Mucosa of rectum (tissue), 2 donors: ENCODE data around the gene MBP.
"Not testable (repeated sequence)": the region's sequence is repeated elsewhere in the genome, so short reads cannot be mapped to it uniquely, and the experiment has no call there.

Experiments used
- H3K27ac ChIP-seq, 2 donors: one replicate each; pipeline ENCODE4 v1.7.0; 2013; ENCODE audit warnings: inconsistent platforms in 2 of 2, low read depth in 2 of 2, low read length in 2 of 2
- H3K27me3 ChIP-seq, 2 donors: one replicate each; pipeline ENCODE4 v1.7.0; 2013; ENCODE audit warnings: low read length in 2 of 2; ENCODE audit not compliant: control insufficient read depth in 2 of 2, insufficient read depth in 2 of 2
- H3K36me3 ChIP-seq, 2 donors: one replicate each; pipeline ENCODE4 v1.7.0; 2013; ENCODE audit warnings: low read length in 2 of 2; ENCODE audit not compliant: control insufficient read depth in 2 of 2, insufficient read depth in 2 of 2
- H3K4me1 ChIP-seq, 2 donors: one replicate each; pipeline ENCODE4 v1.7.0; 2013; ENCODE audit warnings: low read length in 2 of 2, mild to moderate bottlenecking in 1 of 2; ENCODE audit not compliant: control insufficient read depth in 2 of 2, insufficient read depth in 2 of 2
- H3K4me3 ChIP-seq, 2 donors: one replicate each; pipeline ENCODE4 v1.7.0; 2013; ENCODE audit warnings: low read length in 2 of 2
- H3K9ac ChIP-seq, 2 donors: one replicate each; pipeline ENCODE4 v1.7.0; 2013; ENCODE audit warnings: low read length in 2 of 2, low read depth in 1 of 2, mild to moderate bottlenecking in 1 of 2
- H3K9me3 ChIP-seq, 2 donors: one replicate each; pipeline ENCODE4 v1.7.0; 2013; ENCODE audit warnings: low read length in 2 of 2; ENCODE audit not compliant: control insufficient read depth in 2 of 2
- donor health status: healthy.
- donor health status: Normal muscosa, but diverticular disease.

Gene MBP

GRCh38 chr18:76991021-76991688 lies 141.4 kb downstream of the MBP start:
- Histone ChIP-seq H3K4me1 (no peaks in the 10 kb centered on the region), H3K36me3 (no peaks in the 10 kb centered on the region), H3K4me3 (no peak overlapping the region), H3K27ac (no peak overlapping the region), H3K9me3 (no peaks in the 10 kb centered on the region), H3K27me3 (no peaks in the 10 kb centered on the region), H3K9ac (no peak overlapping the region)

- not testable (repeated sequence) for H3K27ac ChIP-seq, H3K27me3 ChIP-seq, H3K36me3 ChIP-seq, H3K4me1 ChIP-seq, H3K9ac ChIP-seq, H3K4me3 ChIP-seq, H3K9me3 ChIP-seq
Observed at GRCh38 chr18:76990343-76991020, 142.1 kb downstream of the MBP start.

GRCh38 chr18:76989647-76990190 lies 142.9 kb downstream of the MBP start:
- no peaks in the 10 kb centered on the region for H3K4me1 ChIP-seq
- no peak overlapping the region for H3K27ac ChIP-seq

GRCh38 chr18:76988827-76989646 lies 143.5 kb downstream of the MBP start:
- Histone ChIP-seq H3K27ac (peak overlapping the region in 1 of 2 donors; percentile 40), H3K36me3 (no peaks in the 10 kb centered on the region), H3K9me3 (no peaks in the 10 kb centered on the region), H3K4me3 (no peak overlapping the region), H3K9ac (no peak overlapping the region), H3K27me3 (no peaks in the 10 kb centered on the region), H3K4me1 (no peaks in the 10 kb centered on the region)

More at GRCh38 chr18:76989647-76990190, 142.9 kb downstream of the MBP start:
- Histone ChIP-seq H3K27me3 (no peaks in the 10 kb centered on the region), H3K4me3 (no peak overlapping the region), H3K9me3 (no peaks in the 10 kb centered on the region), H3K36me3 (no peaks in the 10 kb centered on the region), H3K9ac (no peak overlapping the region)

- H3K27ac ChIP-seq: peak overlapping the region; percentile 36 to 40
- no peaks in the 10 kb centered on the region for H3K27me3 ChIP-seq
- peak overlapping the region in 1 of 2 donors; percentile 45 for H3K4me3 ChIP-seq
- no peaks in the 10 kb centered on the region for H3K9me3 ChIP-seq
- peaks cover 0 to under 1% of the 10 kb centered on the region in 2 donors for H3K4me1 ChIP-seq
- H3K36me3 ChIP-seq: no peaks in the 10 kb centered on the region
- H3K9ac ChIP-seq: no peak overlapping the region
Observed at GRCh38 chr18:76988031-76988826, 144.4 kb downstream of the MBP start.

- no peaks in the 10 kb centered on the region for H3K27me3 ChIP-seq
- H3K27ac ChIP-seq: peak overlapping the region in 1 of 2 donors; percentile 21
- H3K9ac ChIP-seq: no peak overlapping the region
- peaks cover 9 to 13% of the 10 kb centered on the region in 2 donors for H3K4me1 ChIP-seq
- H3K36me3 ChIP-seq: no peaks in the 10 kb centered on the region
- H3K9me3 ChIP-seq: no peaks in the 10 kb centered on the region
- no peak overlapping the region for H3K4me3 ChIP-seq
Observed at GRCh38 chr18:76986406-76986805, 146.2 kb downstream of the MBP start.

- no peak overlapping the region for H3K27ac ChIP-seq
- H3K4me1 ChIP-seq: peaks cover 14% of the 10 kb centered on the region in 2 donors
- H3K9me3 ChIP-seq: no peaks in the 10 kb centered on the region
- no peaks in the 10 kb centered on the region for H3K36me3 ChIP-seq
- H3K27me3 ChIP-seq: no peaks in the 10 kb centered on the region
- no peak overlapping the region for H3K9ac ChIP-seq
- no peak overlapping the region for H3K4me3 ChIP-seq
Observed at GRCh38 chr18:76985951-76986236, 146.7 kb downstream of the MBP start.

GRCh38 chr18:76985156-76985950 lies 147.2 kb downstream of the MBP start:
- Histone ChIP-seq H3K36me3 (no peaks in the 10 kb centered on the region), H3K4me3 (no peak overlapping the region), H3K27me3 (no peaks in the 10 kb centered on the region), H3K9me3 (no peaks in the 10 kb centered on the region), H3K4me1 (peaks cover 14 to 15% of the 10 kb centered on the region in 2 donors), H3K9ac (no peak overlapping the region), H3K27ac (no peak overlapping the region)
